ENCODE data around the gene AFAP1L2. TPM values are rescaled to one million over a fixed set of nuclear protein-coding genes. Genes with fewer than 3 reads are reported as not detected.

Gene AFAP1L2
- total and polyA plus RNA-seq, 9 of the 15 experiments (the other 6 are each of a cell fraction or from before 2014, with no cell fraction given), result 0.07 TPM; not detected in 8

GRCh38 chr10:114266521-114266920 lies 137.8 kb downstream of the AFAP1L2 start (continued):
- TF ChIP-seq PBX2 (CRISPR knock-in tag; IDR thresholded peaks at IDR 0.05; ENCODE audit: low read depth) (no peak), PBX2 (tag; conservative IDR thresholded peaks at IDR 0.05; ENCODE audit: low read depth) (no peak), PREB (CRISPR knock-in tag; IDR thresholded peaks at IDR 0.05) (no peak), NR0B1 (IDR thresholded peaks at IDR 0.05; ENCODE audit: partially characterized antibody) (no peak), DEAF1 (CRISPR knock-in tag; IDR thresholded peaks at IDR 0.05) (no peak), SMARCA4 (IDR thresholded peaks at IDR 0.05) (no peak), MCM5 (IDR thresholded peaks at IDR 0.05; ENCODE audit: low read depth) (no peak), SLC30A9 (CRISPR knock-in tag; IDR thresholded peaks at IDR 0.05) (no peak), ZNF77 (CRISPR knock-in tag; IDR thresholded peaks at IDR 0.05) (no peak), ZNF318 (IDR thresholded peaks at IDR 0.05; ENCODE audit: borderline replicate concordance in 1 of 2, low read depth in 1 of 2) (no peak)

Data from K562 (cell line).